ENCODE measurements around the gene SS18L1.

DNA sequence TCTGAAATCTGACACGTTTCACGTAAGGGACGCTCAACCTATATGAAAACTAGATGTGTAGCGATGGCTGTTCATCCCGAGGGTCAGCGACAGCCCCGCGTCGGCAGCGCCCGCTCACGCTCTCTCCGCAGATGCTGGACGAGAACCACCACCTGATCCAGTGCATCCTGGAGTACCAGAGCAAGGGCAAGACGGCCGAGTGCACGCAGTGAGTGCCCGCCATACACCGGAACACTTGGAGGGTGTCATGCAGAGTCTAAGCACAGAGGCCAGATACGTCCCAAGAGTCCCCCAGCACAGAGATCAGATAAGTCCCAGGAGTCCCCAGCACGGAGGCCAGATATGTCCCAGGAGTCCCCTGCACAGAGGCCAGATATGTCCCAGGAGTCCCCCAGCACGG is 15.0 kb downstream of the SS18L1 start:
- no peak for TF ChIP-seq EZH2 (IDR thresholded peaks at IDR 0.05; ENCODE audit: borderline replicate concordance)
- TF ChIP-seq, protein P1, sequence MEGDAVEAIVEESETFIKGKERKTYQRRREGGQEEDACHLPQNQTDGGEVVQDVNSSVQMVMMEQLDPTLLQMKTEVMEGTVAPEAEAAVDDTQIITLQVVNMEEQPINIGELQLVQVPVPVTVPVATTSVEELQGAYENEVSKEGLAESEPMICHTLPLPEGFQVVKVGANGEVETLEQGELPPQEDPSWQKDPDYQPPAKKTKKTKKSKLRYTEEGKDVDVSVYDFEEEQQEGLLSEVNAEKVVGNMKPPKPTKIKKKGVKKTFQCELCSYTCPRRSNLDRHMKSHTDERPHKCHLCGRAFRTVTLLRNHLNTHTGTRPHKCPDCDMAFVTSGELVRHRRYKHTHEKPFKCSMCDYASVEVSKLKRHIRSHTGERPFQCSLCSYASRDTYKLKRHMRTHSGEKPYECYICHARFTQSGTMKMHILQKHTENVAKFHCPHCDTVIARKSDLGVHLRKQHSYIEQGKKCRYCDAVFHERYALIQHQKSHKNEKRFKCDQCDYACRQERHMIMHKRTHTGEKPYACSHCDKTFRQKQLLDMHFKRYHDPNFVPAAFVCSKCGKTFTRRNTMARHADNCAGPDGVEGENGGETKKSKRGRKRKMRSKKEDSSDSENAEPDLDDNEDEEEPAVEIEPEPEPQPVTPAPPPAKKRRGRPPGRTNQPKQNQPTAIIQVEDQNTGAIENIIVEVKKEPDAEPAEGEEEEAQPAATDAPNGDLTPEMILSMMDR (IDR thresholded peaks at IDR 0.05; ENCODE audit: poor library complexity) = no peak
- TF ChIP-seq EZH2phosphoT487 (IDR thresholded peaks at IDR 0.05; ENCODE audit: low read depth, severe bottlenecking, unreplicated experiment) = no peak
